ENCODE measurements around the gene TEX54. TPM values are rescaled to one million over a fixed set of nuclear protein-coding genes. Genes with fewer than 3 reads are reported as not detected.

Gene TEX54
- total and polyA plus RNA-seq, 2 of the 13 experiments (the other 11 are each of a cell fraction or from before 2014, with no cell fraction given): not detected

- TF ChIP-seq ZNF234 (CRISPR knock-in tag; conservative IDR thresholded peaks at IDR 0.05): 0 out of 2 replicates have a peak, but pooled peaks have one; percentile 45
- no peak for TF ChIP-seq DDIT3 (CRISPR knock-in tag; IDR thresholded peaks at IDR 0.05)
- TF ChIP-seq ZNF552 (CRISPR knock-in tag; IDR thresholded peaks at IDR 0.05; ENCODE audit: borderline replicate concordance): no peak
- TF ChIP-seq CBX2 (IDR thresholded peaks at IDR 0.05; ENCODE audit: low read depth, low read length): no peak
- no peak for TF ChIP-seq CBX2 (CRISPR knock-in tag; IDR thresholded peaks at IDR 0.05; ENCODE audit: low read depth)
- no peak for TF ChIP-seq POLR2AphosphoS2 (IDR thresholded peaks at IDR 0.05; ENCODE audit: low read depth, low read length)
- peak; percentile 79; the same call in 1 of the 2 replicates for TF ChIP-seq EEA1 (CRISPR knock-in tag; IDR thresholded peaks at IDR 0.05; ENCODE audit: borderline replicate concordance)
- peak; percentile 65; the same call in 1 of the 2 replicates for TF ChIP-seq MEIS2 (CRISPR knock-in tag; IDR thresholded peaks at IDR 0.05)
- TF ChIP-seq CERS6 (CRISPR knock-in tag; IDR thresholded peaks at IDR 0.05): no peak
- TF ChIP-seq ZZZ3 (CRISPR knock-in tag; IDR thresholded peaks at IDR 0.05; ENCODE audit: borderline replicate concordance): peak; percentile 87
- TF ChIP-seq SMARCE1 (IDR thresholded peaks at IDR 0.05; ENCODE audit: borderline replicate concordance): no peak
- no peak for TF ChIP-seq ATM (IDR thresholded peaks at IDR 0.05; ENCODE audit: borderline replicate concordance)
- TF ChIP-seq ZNF18 (CRISPR knock-in tag; IDR thresholded peaks at IDR 0.05; ENCODE audit: insufficient replicate concordance): peak; percentile 92
- TF ChIP-seq ZBTB49 (CRISPR knock-in tag; IDR thresholded peaks at IDR 0.05; ENCODE audit: borderline replicate concordance): peak; percentile 84; the same call in 1 of the 2 replicates
- peak; percentile 72; the same call in 1 of the 2 replicates for TF ChIP-seq TARDBP (CRISPR knock-in tag; IDR thresholded peaks at IDR 0.05)
- no peak for TF ChIP-seq CCAR2 (optimal IDR thresholded peaks at IDR 0.05; ENCODE audit: low read depth, low read length)
- no peak; the same call in 1 of the 2 replicates for TF ChIP-seq TP53 (CRISPR knock-in tag; conservative IDR thresholded peaks at IDR 0.05)
- TF ChIP-seq NR2C2 (CRISPR knock-in tag; IDR thresholded peaks at IDR 0.05; ENCODE audit: borderline replicate concordance): peak; percentile 71
- TF ChIP-seq NFYC (CRISPR knock-in tag; IDR thresholded peaks at IDR 0.05): peak; percentile 62; the same call in 1 of the 2 replicates
- peak; percentile 86; the same call in 1 of the 2 replicates for TF ChIP-seq SAFB2 (CRISPR knock-in tag; IDR thresholded peaks at IDR 0.05; ENCODE audit: borderline replicate concordance, low read depth)
- peak; percentile 88; the same call in 1 of the 2 replicates for TF ChIP-seq ZNF138 (CRISPR knock-in tag; IDR thresholded peaks at IDR 0.05; ENCODE audit: low read depth)
- peak; percentile 55; the same call in 1 of the 2 replicates for TF ChIP-seq NFKBIZ (CRISPR knock-in tag; IDR thresholded peaks at IDR 0.05)
- no peak for TF ChIP-seq HNRNPH1 (optimal IDR thresholded peaks at IDR 0.05; ENCODE audit: low read depth, low read length)
Measured at GRCh38 chr11:62839050-62839945, 6.7 kb upstream of the TEX54 start, which contains the start of gene WDR74 (continued).
